B cell (primary cell): ENCODE data around the gene STRBP.

Experiments
- CTCF ChIP-seq: fragments of 200-600 bp; IDR thresholded peaks from one replicate; pipeline ENCODE4 v1.8.0; 2022; ENCODE audit warnings: antibody characterized with exemption, mild to moderate bottlenecking
- EZH2 ChIP-seq: IDR thresholded peaks from 2 replicates; pipeline ENCODE4 v1.6.1; 2012; ENCODE audit warnings: borderline replicate concordance, low read depth, mild to moderate bottlenecking, moderate library complexity, low read length; ENCODE audit not compliant: insufficient read depth, poor library complexity, severe bottlenecking

- TF ChIP-seq CTCF (no peak), EZH2 (no peak)
Measured at GRCh38 chr9:123304340-123304691, 35.9 kb upstream of the STRBP start.
